ENCODE measurements around the gene TOB1.

Gene TOB1

GRCh38 chr17:50845240-50846147 lies 20.7 kb downstream of the TOB1 start:
- no peak for DNase-seq (ENCODE audit: low spot score)

- no peak for DNase-seq (ENCODE audit: low spot score)
Observed at GRCh38 chr17:50844117-50844700, 21.9 kb downstream of the TOB1 start.

- DNase-seq (ENCODE audit: low spot score), result no peak
Observed at GRCh38 chr17:50843150-50843905, 22.8 kb downstream of the TOB1 start.

- no peak for DNase-seq (ENCODE audit: low spot score)
Observed at GRCh38 chr17:50842506-50843149, 23.5 kb downstream of the TOB1 start.

GRCh38 chr17:50841949-50842354 lies 24.2 kb downstream of the TOB1 start:
- DNase-seq (ENCODE audit: low spot score), result peak; percentile 81

GRCh38 chr17:50841277-50841948 lies 24.7 kb downstream of the TOB1 start:
- no peak for DNase-seq (ENCODE audit: low spot score)

GRCh38 chr17:50840311-50840851 lies 25.8 kb downstream of the TOB1 start:
- DNase-seq (ENCODE audit: low spot score), result no peak

- no peak for DNase-seq (ENCODE audit: low spot score)
Observed at GRCh38 chr17:50839591-50840310, 26.4 kb downstream of the TOB1 start.

GRCh38 chr17:50837980-50838954 lies 27.9 kb downstream of the TOB1 start:
- DNase-seq (ENCODE audit: low spot score), result no peak

- no peak for DNase-seq (ENCODE audit: low spot score)
Observed at GRCh38 chr17:50837286-50837979, 28.7 kb downstream of the TOB1 start.

- no peak for DNase-seq (ENCODE audit: low spot score)
Observed at GRCh38 chr17:50836826-50837225, 29.3 kb downstream of the TOB1 start.

- DNase-seq (ENCODE audit: low spot score), result peak; percentile 54
Observed at GRCh38 chr17:50835301-50836234, 30.6 kb downstream of the TOB1 start, which contains the start of gene WFIKKN2. WFIKKN2 (plus strand) TSS chr17:50835586; CDS start chr17:50835938, 352 bp downstream.

- DNase-seq (ENCODE audit: low spot score), result peak; percentile 56
Observed at GRCh38 chr17:50834429-50835300, 31.5 kb downstream of the TOB1 start.

- DNase-seq (ENCODE audit: low spot score), result peak; percentile 88
Observed at GRCh38 chr17:50833510-50834428, 32.4 kb downstream of the TOB1 start.

- DNase-seq (ENCODE audit: low spot score), result peak; percentile 51
Observed at GRCh38 chr17:50832864-50833381, 33.2 kb downstream of the TOB1 start.

All from SK-N-DZ (cell line).